ENCODE measurements around the gene HTT-AS.

HTT-AS gene

DNA sequence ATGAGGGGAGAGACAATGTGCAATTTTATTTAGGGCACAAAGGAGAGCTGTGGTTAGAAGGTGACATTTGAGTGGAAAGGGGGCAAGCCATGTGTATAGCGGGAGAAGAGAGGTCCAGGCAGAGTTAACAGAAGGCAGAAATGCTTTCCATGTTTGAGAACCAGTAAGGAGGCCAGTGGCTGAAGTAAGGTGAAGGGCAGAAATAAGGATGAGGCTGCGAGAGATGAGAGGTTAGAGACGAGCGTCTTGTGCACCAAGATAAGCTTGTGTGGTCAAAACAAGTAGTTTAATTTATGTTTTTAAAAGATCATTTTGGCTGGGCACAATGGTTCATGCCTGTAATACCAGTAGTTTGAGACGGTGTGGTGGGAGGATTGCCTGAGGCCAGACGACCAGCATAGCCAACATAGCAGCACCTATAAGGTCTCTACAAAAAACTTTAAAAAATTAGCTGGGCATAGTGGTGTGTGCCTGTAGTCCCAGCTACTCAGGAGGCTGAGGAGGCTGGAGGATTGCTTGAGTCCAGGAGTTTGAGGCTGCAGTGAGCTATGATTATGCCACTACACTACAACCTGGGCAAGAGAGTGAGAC is 8.7 kb upstream of the HTT-AS start:
- H2BK5ac ChIP-seq (ENCODE audit: low read length) = no peak overlapping the region
- no peak overlapping the region for H3K9ac ChIP-seq (ENCODE audit: low read depth, low read length, poor library complexity)
- H2BK15ac ChIP-seq (ENCODE audit: low read length) = no peak overlapping the region
- H3K18ac ChIP-seq (ENCODE audit: low read length) = no peak overlapping the region
- H3K27me3 ChIP-seq (ENCODE audit: control insufficient read depth in 3 of 3, insufficient read depth in 3 of 3, low read depth in 1 of 3, low read length in 3 of 3) = no peaks in the 10 kb centered on the region
- no peak overlapping the region for H3K23ac ChIP-seq (ENCODE audit: low read depth, low read length, poor library complexity)
- no peak overlapping the region for H3K27ac ChIP-seq (replicated peaks; ENCODE audit: low read length)
- H3K4ac ChIP-seq (ENCODE audit: low read length) = no peak overlapping the region
- peaks cover 3 to 24% of the 10 kb centered on the region in 2 donors for H3K36me3 ChIP-seq (replicated peaks in 1 of 2; ENCODE audit: control insufficient read depth in 2 of 2, insufficient read depth in 2 of 2, low read length in 2 of 2)
- H2AFZ ChIP-seq (ENCODE audit: low read length) = no peak overlapping the region
- no peak overlapping the region for H3K4me3 ChIP-seq (ENCODE audit: low read length in 2 of 2)
- H3K4me2 ChIP-seq (ENCODE audit: insufficient read depth, low read length, poor library complexity, severe bottlenecking) = no peak overlapping the region
- H4K8ac ChIP-seq (ENCODE audit: low read depth, low read length) = no peak overlapping the region
- no peak overlapping the region for H3K14ac ChIP-seq (ENCODE audit: low read length)
- peaks cover 5% of the 10 kb centered on the region for H3K79me1 ChIP-seq (ENCODE audit: low read depth, low read length)
- no peak overlapping the region for H2BK12ac ChIP-seq (ENCODE audit: low read length)
- WGBS, 2 donors (ENCODE audit: extremely low coverage in 2 of 2, insufficient read length in 2 of 2, insufficient replicate concordance in 1 of 2) = no CpG with 5 or more reads among the region's 6 CpGs
- H3K9me3 ChIP-seq (replicated peaks in 1 of 2; ENCODE audit: control insufficient read depth in 2 of 2, insufficient read depth in 1 of 2, low read depth in 1 of 2, low read length in 2 of 2) = no peaks in the 10 kb centered on the region
- no peak overlapping the region for H2AK5ac ChIP-seq (ENCODE audit: low read depth, low read length)
- no peak for DNase-seq (ENCODE audit: low spot score)
- H2BK120ac ChIP-seq (ENCODE audit: low read depth, low read length) = no peak overlapping the region
- peak overlapping the region; percentile 85 for H4K91ac ChIP-seq (ENCODE audit: low read depth, low read length, poor library complexity)
- no peaks in the 10 kb centered on the region for H3K4me1 ChIP-seq (ENCODE audit: control insufficient read depth in 2 of 2, insufficient read depth in 1 of 2, low read depth in 1 of 2, low read length in 2 of 2)

DNA sequence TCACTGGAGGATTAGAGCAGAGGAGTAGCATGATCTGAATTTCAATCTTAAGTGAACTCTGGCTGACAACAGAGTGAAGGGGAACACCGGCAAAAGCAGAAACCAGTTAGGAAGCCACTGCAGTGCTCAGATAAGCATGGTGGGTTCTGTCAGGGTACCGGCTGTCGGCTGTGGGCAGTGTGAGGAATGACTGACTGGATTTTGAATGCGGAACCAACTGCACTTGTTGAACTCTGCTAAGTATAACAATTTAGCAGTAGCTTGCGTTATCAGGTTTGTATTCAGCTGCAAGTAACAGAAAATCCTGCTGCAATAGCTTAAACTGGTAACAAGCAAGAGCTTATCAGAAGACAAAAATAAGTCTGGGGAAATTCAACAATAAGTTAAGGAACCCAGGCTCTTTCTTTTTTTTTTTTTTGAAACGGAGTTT is 5.4 kb upstream of the HTT-AS start:
- H3K27me3 ChIP-seq (ENCODE audit: control insufficient read depth in 3 of 3, insufficient read depth in 3 of 3, low read depth in 1 of 3, low read length in 3 of 3) = no peaks in the 10 kb centered on the region
- no peak overlapping the region for H3K9ac ChIP-seq (ENCODE audit: low read depth, low read length, poor library complexity)
- H3K14ac ChIP-seq (ENCODE audit: low read length) = no peak overlapping the region
- H3K4me3 ChIP-seq (ENCODE audit: low read length in 2 of 2) = no peak overlapping the region
- H3K36me3 ChIP-seq (replicated peaks in 1 of 2; ENCODE audit: control insufficient read depth in 2 of 2, insufficient read depth in 2 of 2, low read length in 2 of 2) = peaks cover 0 to 11% of the 10 kb centered on the region in 2 donors
- WGBS, 2 donors (ENCODE audit: extremely low coverage in 2 of 2, insufficient read length in 2 of 2, insufficient replicate concordance in 1 of 2) = no CpG with 5 or more reads among the region's 6 CpGs
- H3K4me1 ChIP-seq (ENCODE audit: control insufficient read depth in 2 of 2, insufficient read depth in 1 of 2, low read depth in 1 of 2, low read length in 2 of 2) = peaks cover 2 to 10% of the 10 kb centered on the region in 2 donors
- DNase-seq (ENCODE audit: low spot score) = no peak
- no peak overlapping the region for H3K18ac ChIP-seq (ENCODE audit: low read length)
- no peak overlapping the region for H2AFZ ChIP-seq (ENCODE audit: low read length)
- no peak overlapping the region for H3K4me2 ChIP-seq (ENCODE audit: insufficient read depth, low read length, poor library complexity, severe bottlenecking)
- H3K79me1 ChIP-seq (ENCODE audit: low read depth, low read length) = peaks cover 7% of the 10 kb centered on the region
- no peak overlapping the region for H3K23ac ChIP-seq (ENCODE audit: low read depth, low read length, poor library complexity)
- no peak overlapping the region for H3K4ac ChIP-seq (ENCODE audit: low read length)
- H2BK5ac ChIP-seq (ENCODE audit: low read length) = no peak overlapping the region
- no peak overlapping the region for H2BK12ac ChIP-seq (ENCODE audit: low read length)
- H2AK5ac ChIP-seq (ENCODE audit: low read depth, low read length) = no peak overlapping the region
- H4K91ac ChIP-seq (ENCODE audit: low read depth, low read length, poor library complexity) = no peak overlapping the region
- no peak overlapping the region for H4K8ac ChIP-seq (ENCODE audit: low read depth, low read length)
- H2BK15ac ChIP-seq (ENCODE audit: low read length) = no peak overlapping the region
- H2BK120ac ChIP-seq (ENCODE audit: low read depth, low read length) = no peak overlapping the region
- no peak overlapping the region for H3K27ac ChIP-seq (replicated peaks; ENCODE audit: low read length)
- H3K9me3 ChIP-seq (replicated peaks in 1 of 2; ENCODE audit: control insufficient read depth in 2 of 2, insufficient read depth in 1 of 2, low read depth in 1 of 2, low read length in 2 of 2) = no peaks in the 10 kb centered on the region

DNA sequence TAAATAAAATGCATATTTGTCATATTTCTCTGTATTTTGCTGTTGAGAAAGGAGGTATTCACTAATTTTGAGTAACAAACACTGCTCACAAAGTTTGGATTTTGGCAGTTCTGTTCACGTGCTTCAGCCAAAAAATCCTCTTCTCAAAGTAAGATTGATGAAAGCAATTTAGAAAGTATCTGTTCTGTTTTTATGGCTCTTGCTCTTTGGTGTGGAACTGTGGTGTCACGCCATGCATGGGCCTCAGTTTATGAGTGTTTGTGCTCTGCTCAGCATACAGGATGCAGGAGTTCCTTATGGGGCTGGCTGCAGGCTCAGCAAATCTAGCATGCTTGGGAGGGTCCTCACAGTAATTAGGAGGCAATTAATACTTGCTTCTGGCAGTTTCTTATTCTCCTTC is 3.5 kb upstream of the HTT-AS start:
- H2AFZ ChIP-seq (ENCODE audit: low read length) = no peak overlapping the region
- H4K91ac ChIP-seq (ENCODE audit: low read depth, low read length, poor library complexity) = no peak overlapping the region
- H2AK5ac ChIP-seq (ENCODE audit: low read depth, low read length) = no peak overlapping the region
- no peak overlapping the region for H2BK120ac ChIP-seq (ENCODE audit: low read depth, low read length)
- H2BK12ac ChIP-seq (ENCODE audit: low read length) = no peak overlapping the region
- WGBS, 2 donors (ENCODE audit: extremely low coverage in 2 of 2, insufficient read length in 2 of 2, insufficient replicate concordance in 1 of 2) = no CpG with 5 or more reads among the region's 2 CpGs
- H2BK5ac ChIP-seq (ENCODE audit: low read length) = no peak overlapping the region
- no peak for DNase-seq (ENCODE audit: low spot score)
- H3K9me3 ChIP-seq (replicated peaks in 1 of 2; ENCODE audit: control insufficient read depth in 2 of 2, insufficient read depth in 1 of 2, low read depth in 1 of 2, low read length in 2 of 2) = no peaks in the 10 kb centered on the region
- no peak overlapping the region for H2BK15ac ChIP-seq (ENCODE audit: low read length)
- H3K4me3 ChIP-seq (ENCODE audit: low read length in 2 of 2) = no peak overlapping the region
- peaks cover 0 to 7% of the 10 kb centered on the region in 2 donors for H3K36me3 ChIP-seq (replicated peaks in 1 of 2; ENCODE audit: control insufficient read depth in 2 of 2, insufficient read depth in 2 of 2, low read length in 2 of 2)
- H3K4me1 ChIP-seq (ENCODE audit: control insufficient read depth in 2 of 2, insufficient read depth in 1 of 2, low read depth in 1 of 2, low read length in 2 of 2) = peaks cover 6 to 16% of the 10 kb centered on the region in 2 donors
- no peak overlapping the region for H3K4ac ChIP-seq (ENCODE audit: low read length)
- no peak overlapping the region for H3K23ac ChIP-seq (ENCODE audit: low read depth, low read length, poor library complexity)
- no peak overlapping the region for H3K9ac ChIP-seq (ENCODE audit: low read depth, low read length, poor library complexity)
- no peak overlapping the region for H3K27ac ChIP-seq (replicated peaks; ENCODE audit: low read length)
- no peak overlapping the region for H4K8ac ChIP-seq (ENCODE audit: low read depth, low read length)
- no peak overlapping the region for H3K18ac ChIP-seq (ENCODE audit: low read length)
- H3K14ac ChIP-seq (ENCODE audit: low read length) = no peak overlapping the region
- no peaks in the 10 kb centered on the region for H3K27me3 ChIP-seq (ENCODE audit: control insufficient read depth in 3 of 3, insufficient read depth in 3 of 3, low read depth in 1 of 3, low read length in 3 of 3)
- H3K79me1 ChIP-seq (ENCODE audit: low read depth, low read length) = peaks cover 8% of the 10 kb centered on the region
- H3K4me2 ChIP-seq (ENCODE audit: insufficient read depth, low read length, poor library complexity, severe bottlenecking) = no peak overlapping the region

DNA sequence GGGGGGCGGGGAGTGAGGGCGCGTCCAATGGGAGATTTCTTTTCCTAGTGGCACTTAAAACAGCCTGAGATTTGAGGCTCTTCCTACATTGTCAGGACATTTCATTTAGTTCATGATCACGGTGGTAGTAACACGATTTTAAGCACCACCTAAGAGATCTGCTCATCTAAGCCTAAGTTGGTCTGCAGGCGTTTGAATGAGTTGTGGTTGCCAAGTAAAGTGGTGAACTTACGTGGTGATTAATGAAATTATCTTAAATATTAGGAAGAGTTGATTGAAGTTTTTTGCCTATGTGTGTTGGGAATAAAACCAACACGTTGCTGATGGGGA is 1.3 kb upstream of the HTT-AS start:
- Histone ChIP-seq H3K4me2 (ENCODE audit: insufficient read depth, low read length, poor library complexity, severe bottlenecking) (peak overlapping the region; percentile 78), H3K4me1 (ENCODE audit: control insufficient read depth in 2 of 2, insufficient read depth in 1 of 2, low read depth in 1 of 2, low read length in 2 of 2) (peaks cover 6 to 16% of the 10 kb centered on the region in 2 donors), H3K36me3 (replicated peaks in 1 of 2; ENCODE audit: control insufficient read depth in 2 of 2, insufficient read depth in 2 of 2, low read length in 2 of 2) (peaks cover 0 to 4% of the 10 kb centered on the region in 2 donors), H3K4me3 (ENCODE audit: low read length in 2 of 2) (peak overlapping the region in 1 of 2 donors; percentile 89), H4K8ac (ENCODE audit: low read depth, low read length) (no peak overlapping the region), H3K27ac (replicated peaks; ENCODE audit: low read length) (no peak overlapping the region), H3K14ac (ENCODE audit: low read length) (no peak overlapping the region), H3K9ac (ENCODE audit: low read depth, low read length, poor library complexity) (no peak overlapping the region), H2AFZ (ENCODE audit: low read length) (peak overlapping the region; percentile 100), H3K4ac (ENCODE audit: low read length) (no peak overlapping the region), H3K9me3 (replicated peaks in 1 of 2; ENCODE audit: control insufficient read depth in 2 of 2, insufficient read depth in 1 of 2, low read depth in 1 of 2, low read length in 2 of 2) (no peaks in the 10 kb centered on the region), H3K79me1 (ENCODE audit: low read depth, low read length) (peaks cover 8% of the 10 kb centered on the region), H2BK5ac (ENCODE audit: low read length) (no peak overlapping the region), H3K27me3 (ENCODE audit: control insufficient read depth in 3 of 3, insufficient read depth in 3 of 3, low read depth in 1 of 3, low read length in 3 of 3) (no peaks in the 10 kb centered on the region), H4K91ac (ENCODE audit: low read depth, low read length, poor library complexity) (no peak overlapping the region), H2BK12ac (ENCODE audit: low read length) (no peak overlapping the region), H3K18ac (ENCODE audit: low read length) (no peak overlapping the region), H2BK15ac (ENCODE audit: low read length) (no peak overlapping the region), H2AK5ac (ENCODE audit: low read depth, low read length) (no peak overlapping the region), H3K23ac (ENCODE audit: low read depth, low read length, poor library complexity) (no peak overlapping the region), H2BK120ac (ENCODE audit: low read depth, low read length) (no peak overlapping the region)
- 100% methylated on average over 1 of the region's 8 CpGs; no CpG with 5 or more reads in 1 of the 2 donors for WGBS, 2 donors (ENCODE audit: extremely low coverage in 2 of 2, insufficient read length in 2 of 2, insufficient replicate concordance in 1 of 2)
- peak; percentile 9 for DNase-seq (ENCODE audit: low spot score)
